NCI-H1694 (cell line): ENCODE data around the gene HDAC1.

Source experiments
- DNase-seq: peaks from one replicate; lab custom pipeline; 2025; lab: John Stamatoyannopoulos, UW

Gene HDAC1

DNA sequence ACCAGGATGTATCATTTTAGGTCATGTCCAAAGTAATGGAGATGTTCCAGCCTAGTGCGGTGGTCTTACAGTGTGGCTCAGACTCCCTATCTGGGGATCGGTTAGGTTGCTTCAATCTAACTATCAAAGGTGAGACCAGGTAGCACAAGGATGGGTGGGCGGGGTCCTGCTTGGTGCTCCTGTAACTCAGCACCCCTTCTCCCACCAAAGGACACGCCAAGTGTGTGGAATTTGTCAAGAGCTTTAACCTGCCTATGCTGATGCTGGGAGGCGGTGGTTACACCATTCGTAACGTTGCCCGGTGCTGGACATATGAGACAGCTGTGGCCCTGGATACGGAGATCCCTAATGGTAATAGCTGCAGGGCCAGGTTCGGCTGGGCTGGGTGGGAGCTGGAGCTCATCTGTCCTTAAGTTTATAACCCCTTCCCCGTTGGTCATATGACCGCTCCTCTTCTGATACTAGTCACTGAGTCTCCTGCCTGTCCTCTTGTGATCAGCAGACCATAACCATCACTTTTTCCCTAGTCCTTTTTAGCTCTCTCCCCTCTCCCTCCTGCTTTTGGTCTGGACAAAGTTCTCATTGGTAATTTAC, 38.8 kb downstream of the HDAC1 start:
- no peak for DNase-seq

DNA sequence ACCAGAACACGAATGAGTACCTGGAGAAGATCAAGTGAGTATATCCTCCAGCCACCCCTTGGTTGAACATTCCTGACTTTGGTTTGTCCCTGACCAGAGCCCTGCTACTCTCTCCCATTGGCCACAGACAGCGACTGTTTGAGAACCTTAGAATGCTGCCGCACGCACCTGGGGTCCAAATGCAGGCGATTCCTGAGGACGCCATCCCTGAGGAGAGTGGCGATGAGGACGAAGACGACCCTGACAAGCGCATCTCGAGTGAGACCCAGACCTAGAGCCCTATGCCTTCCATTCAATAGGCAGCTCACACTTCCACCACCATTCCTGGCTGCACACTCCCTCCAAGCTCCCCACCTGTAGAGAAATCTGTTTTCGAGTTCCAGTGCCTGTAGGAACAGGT, 39.7 kb downstream of the HDAC1 start:
- no peak for DNase-seq

GRCh38 chr1:32332290-32333079, 40.6 kb downstream of the HDAC1 start:
- DNase-seq, result no peak

- no peak for DNase-seq
These were observed 41.5 kb downstream of the HDAC1 start for GRCh38 chr1:32333251-32333963.

DNA sequence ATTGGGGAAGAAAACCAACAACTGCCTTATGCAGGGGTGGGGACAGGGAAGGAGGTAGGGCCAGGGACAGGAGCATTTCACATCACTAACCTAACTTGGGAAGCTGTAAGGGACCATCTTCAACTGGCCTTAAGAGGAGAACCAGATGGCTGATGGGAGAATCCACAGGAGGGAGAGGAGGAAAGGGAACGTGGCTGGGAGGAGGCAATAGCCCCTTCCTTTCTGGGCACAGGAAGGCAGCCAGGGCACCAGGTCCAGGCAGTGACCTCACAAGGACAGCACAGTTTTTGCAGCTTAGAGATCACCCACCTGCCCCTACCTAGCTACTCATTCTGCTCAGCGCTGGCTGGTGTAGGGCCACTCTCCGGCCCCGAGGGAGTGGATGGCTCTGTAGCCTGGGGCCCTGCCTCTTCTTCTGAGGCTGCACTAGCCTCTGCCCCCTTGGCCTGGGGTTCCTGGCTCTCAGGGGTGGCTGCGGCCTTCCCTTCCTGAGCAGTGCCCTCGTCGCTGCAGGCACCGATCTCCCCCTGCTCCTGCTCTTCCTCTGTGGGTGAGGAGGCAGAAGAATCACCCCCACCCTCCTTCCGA, 42.5 kb downstream of the HDAC1 start:
- no peak for DNase-seq

DNA sequence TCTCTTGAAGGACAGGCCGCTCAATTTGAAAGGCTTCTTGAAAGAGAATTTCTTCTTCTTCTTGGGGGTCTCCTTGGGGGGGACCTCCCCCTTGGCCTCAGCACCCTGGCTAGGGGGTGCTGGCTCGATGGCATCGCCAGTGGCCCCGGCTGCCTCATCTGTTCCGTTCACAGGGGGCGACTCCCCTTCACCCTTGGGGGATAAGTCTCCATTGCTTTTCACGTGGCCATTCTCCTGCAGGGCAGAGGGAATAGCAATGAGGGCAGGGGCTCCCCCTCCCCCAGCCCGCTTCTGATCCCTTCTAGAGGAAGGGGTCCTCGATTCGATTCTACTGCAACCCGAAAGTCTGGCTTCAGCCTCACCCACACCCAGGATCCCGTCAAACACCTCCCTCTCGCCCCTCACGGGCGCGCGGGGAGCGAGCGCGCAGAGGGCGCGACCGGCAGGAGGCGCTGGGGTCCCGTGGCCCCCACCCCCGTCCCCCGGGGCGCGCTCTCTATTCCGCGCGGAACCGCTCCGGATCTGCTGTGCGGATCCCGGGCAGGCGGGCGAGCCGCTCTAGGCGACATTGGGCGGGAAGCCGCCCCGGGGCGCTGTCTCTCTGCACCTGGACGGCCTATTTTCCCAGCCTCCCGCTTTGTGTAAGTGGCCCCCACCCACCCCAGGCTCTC, 43.1 kb downstream of the HDAC1 start:
- DNase-seq, result no peak

DNA sequence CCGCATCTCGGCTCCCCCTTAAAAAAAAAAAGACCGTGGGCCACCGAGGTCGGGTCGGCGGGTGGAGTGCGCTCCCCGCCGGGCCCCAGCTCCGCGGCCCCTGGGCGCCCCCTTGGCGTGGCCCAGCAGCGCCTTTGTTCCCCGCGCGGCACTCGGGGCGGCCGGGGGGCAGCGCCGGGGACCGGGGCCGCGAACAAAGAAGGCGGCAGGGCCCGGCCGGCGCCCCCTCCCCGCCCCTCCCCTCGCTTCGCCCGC, 43.6 kb downstream of the HDAC1 start:
- no peak for DNase-seq

DNA sequence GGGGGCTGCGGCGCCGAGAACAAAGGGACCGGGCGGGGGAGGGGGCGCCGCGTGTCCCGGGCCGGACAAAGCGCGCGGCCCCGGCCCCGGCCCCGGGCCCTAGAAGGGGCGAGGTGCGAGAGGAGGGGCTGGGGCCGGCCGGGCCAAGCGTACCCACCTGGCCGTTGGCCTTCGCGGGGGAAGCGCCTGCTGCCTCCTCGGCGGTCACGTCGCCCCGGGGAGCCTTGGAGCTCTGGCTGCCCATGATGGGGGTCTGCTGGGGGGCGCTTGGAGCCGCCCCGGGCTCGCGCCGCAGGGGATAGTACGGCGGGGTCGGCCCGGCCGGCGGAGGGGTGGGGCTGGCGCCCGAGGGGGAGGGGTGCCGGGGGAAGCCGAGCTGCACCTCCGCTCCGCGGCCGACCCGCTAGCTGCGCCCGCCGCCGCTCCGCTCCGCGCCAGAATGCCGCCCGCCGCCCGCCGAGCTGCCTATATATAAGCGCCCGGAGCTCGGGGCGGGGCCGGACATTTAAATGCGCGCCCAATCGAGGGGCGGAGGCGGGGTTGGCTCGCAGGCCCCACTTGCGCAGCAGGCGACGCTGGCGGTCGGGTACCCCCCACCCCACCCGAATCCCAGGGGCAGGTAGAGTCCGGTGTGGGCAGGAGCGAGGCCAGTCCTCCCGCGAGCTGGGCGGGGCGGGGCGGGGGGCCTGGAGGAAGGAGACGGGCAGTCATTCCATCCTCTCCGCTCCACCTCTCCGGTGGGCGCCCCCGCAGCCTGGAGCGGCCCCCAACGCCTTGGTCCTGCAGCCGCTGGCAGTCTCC, 44.1 kb downstream of the HDAC1 start, which contains the start of gene MARCKSL1:
Gene MARCKSL1 (minus strand): TSS at position 444 of the 801 bp plus-strand sequence. CDS start 200 bp downstream, at position 244.
- peak; percentile 35 for DNase-seq

- DNase-seq, result no peak
These were observed 44.7 kb downstream of the HDAC1 start for GRCh38 chr1:32336591-32336932.

DNA sequence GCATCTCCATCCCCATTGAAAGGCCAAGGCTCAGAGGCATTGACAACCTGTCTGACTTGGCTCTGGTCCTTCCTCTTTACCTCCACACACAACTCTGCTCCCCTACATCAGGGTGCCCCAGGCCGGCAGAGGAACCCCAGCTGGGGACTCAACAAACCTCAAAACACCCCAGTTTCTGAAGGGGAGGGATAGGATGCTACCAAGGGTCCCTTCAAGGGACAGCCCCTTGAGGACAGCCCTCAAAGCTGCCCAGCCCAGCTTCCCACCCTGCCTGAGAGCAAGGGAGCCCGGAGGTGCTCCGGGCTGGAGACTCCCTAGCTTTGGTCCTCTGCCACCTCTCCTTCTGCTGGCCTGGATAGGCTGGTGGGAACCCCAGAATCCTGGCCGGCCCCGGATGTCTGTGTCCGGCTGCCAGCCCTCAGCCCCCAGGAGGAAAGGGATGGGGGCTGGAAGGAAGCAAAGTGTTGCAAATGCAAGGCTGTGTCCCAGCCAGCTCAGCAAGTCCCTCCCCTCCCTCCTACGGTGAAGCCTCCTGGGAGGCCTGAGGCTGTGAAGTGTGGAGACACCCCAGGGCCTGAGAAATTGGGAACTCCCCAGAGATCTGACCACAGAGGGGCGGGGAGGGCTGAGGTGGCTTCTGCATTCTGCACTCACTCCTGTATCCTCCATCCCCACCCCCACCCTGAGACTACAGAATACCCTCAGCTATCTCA, 45.2 kb downstream of the HDAC1 start:
- no peak for DNase-seq

- DNase-seq, result no peak
These were observed 46.2 kb downstream of the HDAC1 start for GRCh38 chr1:32337855-32338636.

DNA sequence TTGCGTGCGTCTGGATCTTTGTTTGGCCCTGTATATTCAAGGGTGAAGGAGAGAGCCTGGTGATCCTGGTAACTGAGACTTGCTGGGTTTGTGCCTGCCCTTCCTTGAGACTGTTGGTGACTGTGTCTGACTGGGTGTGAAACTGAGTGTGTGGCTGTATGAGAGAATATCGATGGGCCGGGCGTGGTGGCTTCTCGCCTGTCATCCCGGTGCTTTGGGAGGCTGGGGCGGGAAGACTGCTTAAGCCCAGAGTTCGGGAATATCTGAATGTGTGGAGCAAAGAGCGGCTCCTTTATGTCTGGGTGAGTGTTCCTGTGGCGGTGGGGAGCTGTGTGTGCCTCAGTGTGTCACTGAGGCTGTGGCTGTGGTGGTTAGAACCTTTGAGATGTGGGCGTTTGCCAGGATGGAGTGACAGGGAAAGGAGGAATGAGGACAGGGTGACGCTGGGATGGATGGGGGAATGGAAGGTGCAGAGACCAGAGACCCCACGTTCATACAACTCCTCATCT, 46.8 kb downstream of the HDAC1 start:
- DNase-seq, result no peak

- DNase-seq, result no peak
These were observed 47.6 kb downstream of the HDAC1 start for GRCh38 chr1:32339363-32339978.

- DNase-seq, result no peak
These were observed 49.4 kb downstream of the HDAC1 start for GRCh38 chr1:32341186-32341757.

DNA sequence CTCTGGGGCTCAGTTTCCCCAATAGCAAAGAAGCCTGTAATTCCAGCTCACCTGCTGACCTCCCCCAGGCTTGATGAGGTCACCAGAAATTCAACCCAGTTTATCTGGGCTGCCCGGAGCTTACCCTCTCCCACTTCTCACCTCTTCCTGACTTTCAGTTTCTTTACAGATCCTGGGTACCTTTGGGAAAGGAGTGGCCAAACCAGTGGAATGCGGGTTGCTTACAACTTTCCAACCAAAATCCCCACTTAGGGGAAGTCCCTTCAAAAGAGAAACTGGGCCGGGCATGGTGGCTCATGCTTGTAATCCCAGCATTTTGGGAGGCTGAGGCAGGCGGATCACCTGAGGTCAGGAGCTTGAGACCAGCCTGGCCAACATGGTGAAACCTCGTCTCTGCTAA, 50.1 kb downstream of the HDAC1 start:
- no peak for DNase-seq

DNA sequence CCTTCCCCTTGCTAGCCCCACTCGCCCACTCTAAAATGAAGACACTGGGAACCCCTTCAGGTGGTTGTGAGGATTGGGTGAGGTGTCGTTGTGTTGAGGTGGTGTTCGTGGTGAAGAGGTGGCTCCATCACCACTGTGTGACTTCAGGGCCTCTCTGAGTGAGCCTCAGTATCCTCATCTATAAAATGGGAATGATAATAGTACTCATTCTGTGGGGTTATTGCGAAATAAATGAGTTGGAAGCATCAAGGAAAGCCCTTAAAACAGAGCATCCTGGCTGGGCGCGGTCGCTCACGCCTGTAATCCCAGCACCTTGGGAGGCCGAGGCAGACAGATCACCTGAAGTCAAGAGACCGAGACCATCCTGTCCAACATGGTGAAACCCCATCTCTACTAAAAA, 50.8 kb downstream of the HDAC1 start:
- no peak for DNase-seq

- no peak for DNase-seq
These were observed 53.5 kb downstream of the HDAC1 start for GRCh38 chr1:32345289-32345827.

- no peak for DNase-seq
These were observed 54.8 kb downstream of the HDAC1 start for GRCh38 chr1:32346532-32347157.
